ENCODE data around the gene DERA.

Gene DERA

DNA sequence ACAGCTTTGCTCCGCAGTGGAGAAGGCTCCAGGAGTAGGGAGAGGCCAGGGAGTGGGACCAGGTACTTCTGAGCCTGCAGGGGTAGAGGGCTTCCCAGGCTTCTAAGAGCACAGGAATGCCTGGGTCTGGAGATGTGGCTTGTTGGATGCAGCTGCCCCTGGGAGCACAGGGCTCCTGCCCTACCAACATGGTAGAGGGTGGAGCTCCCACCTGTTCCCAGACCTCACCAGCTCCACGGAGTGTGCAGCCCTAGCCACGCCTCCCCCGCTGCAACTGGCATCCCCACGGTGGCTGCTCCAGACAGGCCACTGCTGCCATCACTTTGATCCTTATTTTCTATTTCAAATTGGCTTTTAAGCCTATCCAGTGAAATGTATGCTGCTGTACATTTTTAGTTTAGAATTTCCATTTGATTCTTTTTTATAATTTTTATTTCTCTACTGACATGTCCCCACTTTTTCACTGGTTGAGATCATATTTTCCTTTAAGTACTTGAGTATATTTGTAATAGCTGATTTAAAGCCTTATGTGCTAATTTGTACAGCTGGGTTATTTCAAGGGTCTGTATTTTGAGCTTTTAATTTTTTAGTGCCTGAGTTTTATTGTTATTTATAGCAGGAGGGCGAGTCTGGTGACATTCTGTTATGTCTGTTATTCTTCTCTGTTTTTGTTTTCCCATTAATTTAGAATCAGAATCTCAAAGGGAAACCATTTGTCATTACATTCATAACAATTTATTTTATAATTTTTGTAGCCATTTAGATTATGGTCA lies 78.0 kb downstream of the DERA start:
- TF ChIP-seq, protein P1, sequence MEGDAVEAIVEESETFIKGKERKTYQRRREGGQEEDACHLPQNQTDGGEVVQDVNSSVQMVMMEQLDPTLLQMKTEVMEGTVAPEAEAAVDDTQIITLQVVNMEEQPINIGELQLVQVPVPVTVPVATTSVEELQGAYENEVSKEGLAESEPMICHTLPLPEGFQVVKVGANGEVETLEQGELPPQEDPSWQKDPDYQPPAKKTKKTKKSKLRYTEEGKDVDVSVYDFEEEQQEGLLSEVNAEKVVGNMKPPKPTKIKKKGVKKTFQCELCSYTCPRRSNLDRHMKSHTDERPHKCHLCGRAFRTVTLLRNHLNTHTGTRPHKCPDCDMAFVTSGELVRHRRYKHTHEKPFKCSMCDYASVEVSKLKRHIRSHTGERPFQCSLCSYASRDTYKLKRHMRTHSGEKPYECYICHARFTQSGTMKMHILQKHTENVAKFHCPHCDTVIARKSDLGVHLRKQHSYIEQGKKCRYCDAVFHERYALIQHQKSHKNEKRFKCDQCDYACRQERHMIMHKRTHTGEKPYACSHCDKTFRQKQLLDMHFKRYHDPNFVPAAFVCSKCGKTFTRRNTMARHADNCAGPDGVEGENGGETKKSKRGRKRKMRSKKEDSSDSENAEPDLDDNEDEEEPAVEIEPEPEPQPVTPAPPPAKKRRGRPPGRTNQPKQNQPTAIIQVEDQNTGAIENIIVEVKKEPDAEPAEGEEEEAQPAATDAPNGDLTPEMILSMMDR (IDR thresholded peaks at IDR 0.05; ENCODE audit: insufficient read depth, low read depth, low read length, missing control alignments) = no peak

DNA sequence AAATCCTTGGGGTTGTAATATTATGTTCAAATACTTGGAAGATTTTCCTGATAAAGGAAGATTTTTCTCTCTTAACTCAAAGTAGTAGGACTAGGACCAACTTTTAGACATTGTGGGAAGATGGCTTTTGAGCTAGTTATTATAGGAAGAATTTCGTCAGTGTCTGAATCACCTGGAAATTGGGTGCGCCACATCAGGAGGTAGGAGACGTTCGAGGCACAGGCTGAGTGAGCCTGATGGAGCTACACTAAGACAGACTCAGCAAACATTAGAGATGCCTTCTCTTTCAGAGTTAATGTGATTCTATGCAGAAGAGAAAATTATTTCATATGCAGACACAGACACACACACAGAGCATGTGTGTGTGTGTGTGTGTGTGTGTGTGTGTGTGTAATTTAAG lies 84.7 kb downstream of the DERA start:
- DNase-seq (ENCODE audit: low read depth) = no peak
- H3K4me3 ChIP-seq (ENCODE audit: low read depth, low read length) = no peak overlapping the region

More for the DNA sequence above, 78.0 kb downstream of the DERA start:
- no peak for DNase-seq (ENCODE audit: low read depth)
- H3K4me3 ChIP-seq (ENCODE audit: low read depth, low read length) = no peak overlapping the region

DNA sequence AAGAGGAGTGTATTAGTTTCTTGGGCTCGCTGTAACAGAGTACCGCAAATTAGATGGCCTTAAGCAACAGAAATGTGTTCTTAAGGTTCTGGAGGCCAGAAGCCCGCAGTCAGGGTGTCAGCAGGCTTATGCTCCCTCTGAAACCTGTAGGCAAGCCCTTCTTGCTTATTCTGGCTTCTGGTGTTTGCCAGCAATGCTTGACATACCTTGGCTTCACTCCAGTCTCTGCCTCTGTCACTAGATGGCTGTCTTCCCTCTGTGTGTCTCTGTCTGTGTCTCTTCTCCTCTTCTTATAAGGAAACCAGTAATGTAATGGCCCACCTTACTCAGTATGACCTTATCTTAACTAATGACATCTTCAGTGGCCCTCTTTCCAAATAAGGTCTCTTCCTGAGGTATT lies 85.1 kb downstream of the DERA start:
- no peak overlapping the region for H3K4me3 ChIP-seq (ENCODE audit: low read depth, low read length)
- no peak for DNase-seq (ENCODE audit: low read depth)
- TF ChIP-seq, protein P1 (IDR thresholded peaks at IDR 0.05; ENCODE audit: insufficient read depth, low read depth, low read length, missing control alignments) = no peak

More for the DNA sequence above, 84.7 kb downstream of the DERA start:
- TF ChIP-seq, protein P1 (IDR thresholded peaks at IDR 0.05; ENCODE audit: insufficient read depth, low read depth, low read length, missing control alignments) = no peak

DNA sequence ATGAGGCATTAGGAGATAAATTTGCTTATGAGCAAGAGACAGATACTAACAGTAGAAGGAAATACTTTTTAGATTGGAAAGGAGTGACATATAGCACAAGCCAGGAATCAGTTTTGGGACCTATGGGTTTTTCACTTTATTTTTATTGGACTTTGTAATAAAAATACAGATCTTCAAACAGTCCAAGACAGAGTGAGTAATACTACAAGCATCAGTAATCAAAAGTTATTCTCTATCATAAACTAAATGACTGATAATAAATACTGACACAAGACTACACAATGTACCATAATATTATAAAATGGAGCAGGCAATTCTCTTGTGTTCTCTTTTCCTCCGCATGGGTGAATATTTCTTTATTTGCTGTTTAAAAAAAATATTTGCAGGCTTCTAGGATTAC lies 85.8 kb downstream of the DERA start:
- TF ChIP-seq, protein P1 (IDR thresholded peaks at IDR 0.05; ENCODE audit: insufficient read depth, low read depth, low read length, missing control alignments) = no peak
- H3K4me3 ChIP-seq (ENCODE audit: low read depth, low read length) = no peak overlapping the region
- DNase-seq (ENCODE audit: low read depth) = no peak

DNA sequence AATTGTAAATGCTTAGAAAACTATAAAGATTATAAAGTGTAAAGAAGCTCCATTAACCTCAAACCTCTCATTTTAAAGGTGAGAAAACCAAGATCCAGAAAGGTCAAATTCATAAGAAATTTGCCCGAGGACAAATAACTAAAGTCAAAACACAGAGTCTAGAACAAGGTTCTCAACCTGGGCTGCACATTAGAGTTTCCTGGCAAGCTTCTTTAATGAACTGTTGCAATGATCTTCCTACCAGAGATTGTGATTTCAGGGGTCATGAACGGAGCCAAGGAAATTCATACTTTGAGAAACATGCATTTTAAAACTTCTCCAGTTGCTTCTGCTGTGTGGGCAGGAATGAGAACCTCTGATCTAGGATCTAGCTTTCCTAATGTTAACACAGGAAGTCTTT lies 86.8 kb downstream of the DERA start:
- no peak overlapping the region for H3K4me3 ChIP-seq (ENCODE audit: low read depth, low read length)
- TF ChIP-seq, protein P1 (IDR thresholded peaks at IDR 0.05; ENCODE audit: insufficient read depth, low read depth, low read length, missing control alignments) = no peak
- no peak for DNase-seq (ENCODE audit: low read depth)

DNA sequence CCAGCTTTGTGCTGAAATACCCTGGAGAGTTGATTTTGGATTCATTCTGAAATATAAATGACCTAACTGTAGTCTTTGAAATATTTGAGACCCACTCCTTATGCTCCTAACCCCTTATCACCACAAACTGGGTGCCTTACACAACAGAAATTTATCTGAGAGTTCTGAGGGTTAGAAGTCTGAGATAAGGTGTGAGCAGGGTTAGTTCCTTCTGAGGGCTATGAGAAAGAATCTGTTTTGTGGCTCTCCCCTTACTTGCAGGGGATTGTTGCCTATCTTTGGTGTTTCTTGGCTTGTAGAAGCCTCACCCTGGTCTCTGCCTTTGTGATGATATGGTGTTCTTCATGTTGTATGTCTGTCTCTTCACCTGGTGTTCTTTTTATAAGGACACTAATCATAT lies 91.7 kb downstream of the DERA start:
- H3K4me3 ChIP-seq (ENCODE audit: low read depth, low read length) = no peak overlapping the region
- DNase-seq (ENCODE audit: low read depth) = no peak
- TF ChIP-seq, protein P1 (IDR thresholded peaks at IDR 0.05; ENCODE audit: insufficient read depth, low read depth, low read length, missing control alignments) = no peak

DNA sequence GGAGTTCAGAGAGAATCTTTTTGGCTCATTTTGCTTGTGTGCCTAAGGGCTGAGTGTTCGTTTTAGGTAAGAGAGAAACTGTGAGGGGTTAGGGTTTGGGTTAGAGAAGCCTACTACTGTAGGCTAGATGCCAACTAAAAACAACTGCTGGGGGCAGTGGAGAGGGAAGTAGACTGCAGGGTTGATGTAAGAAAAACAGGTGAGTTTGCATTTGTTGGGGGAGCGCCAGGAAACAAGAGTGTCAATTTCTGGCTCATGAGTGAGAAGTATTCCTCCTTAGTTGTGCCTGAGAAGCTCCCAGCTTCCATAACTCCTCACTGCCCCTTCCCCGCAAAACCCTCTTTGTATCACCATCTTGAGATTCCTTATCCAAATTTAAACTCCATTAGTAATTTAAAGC lies 92.3 kb downstream of the DERA start:
- H3K4me3 ChIP-seq (ENCODE audit: low read depth, low read length) = no peak overlapping the region
- DNase-seq (ENCODE audit: low read depth) = no peak
- TF ChIP-seq, protein P1 (IDR thresholded peaks at IDR 0.05; ENCODE audit: insufficient read depth, low read depth, low read length, missing control alignments) = no peak

All from GM12865 (cell line).